ENCODE data around the gene PPP1R1B.

The PPP1R1B gene

DNA sequence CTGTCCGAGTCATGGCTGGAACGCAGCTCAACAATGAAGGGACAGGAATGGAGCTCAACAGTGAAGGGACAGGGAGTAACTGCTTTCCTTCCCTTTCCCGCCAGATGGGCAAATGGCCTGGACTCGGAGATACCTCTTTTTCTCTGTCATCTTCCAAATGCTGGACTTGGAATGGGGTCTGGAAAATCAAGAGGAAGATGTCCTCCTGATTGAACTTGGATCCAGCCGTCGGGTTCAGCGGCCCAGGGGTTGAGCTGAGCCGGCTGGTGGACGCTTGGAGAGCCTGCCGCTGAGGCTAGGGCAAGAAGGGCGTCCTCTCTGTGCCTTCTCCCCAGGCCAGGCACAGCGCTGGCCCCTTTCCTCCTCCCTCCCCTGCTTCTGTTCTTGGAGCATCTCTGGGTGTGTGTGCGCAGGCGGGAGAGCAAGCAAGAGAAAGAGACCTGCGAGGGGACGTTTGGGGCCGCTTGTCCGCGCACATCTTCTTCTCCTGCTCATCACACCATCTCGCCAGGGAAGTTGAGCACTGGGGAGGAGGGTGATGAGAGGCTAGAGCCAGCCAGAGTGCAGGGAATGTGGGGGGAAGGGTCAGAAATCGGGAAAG is 25.7 kb upstream of the PPP1R1B start:
- no peak for DNase-seq

DNA sequence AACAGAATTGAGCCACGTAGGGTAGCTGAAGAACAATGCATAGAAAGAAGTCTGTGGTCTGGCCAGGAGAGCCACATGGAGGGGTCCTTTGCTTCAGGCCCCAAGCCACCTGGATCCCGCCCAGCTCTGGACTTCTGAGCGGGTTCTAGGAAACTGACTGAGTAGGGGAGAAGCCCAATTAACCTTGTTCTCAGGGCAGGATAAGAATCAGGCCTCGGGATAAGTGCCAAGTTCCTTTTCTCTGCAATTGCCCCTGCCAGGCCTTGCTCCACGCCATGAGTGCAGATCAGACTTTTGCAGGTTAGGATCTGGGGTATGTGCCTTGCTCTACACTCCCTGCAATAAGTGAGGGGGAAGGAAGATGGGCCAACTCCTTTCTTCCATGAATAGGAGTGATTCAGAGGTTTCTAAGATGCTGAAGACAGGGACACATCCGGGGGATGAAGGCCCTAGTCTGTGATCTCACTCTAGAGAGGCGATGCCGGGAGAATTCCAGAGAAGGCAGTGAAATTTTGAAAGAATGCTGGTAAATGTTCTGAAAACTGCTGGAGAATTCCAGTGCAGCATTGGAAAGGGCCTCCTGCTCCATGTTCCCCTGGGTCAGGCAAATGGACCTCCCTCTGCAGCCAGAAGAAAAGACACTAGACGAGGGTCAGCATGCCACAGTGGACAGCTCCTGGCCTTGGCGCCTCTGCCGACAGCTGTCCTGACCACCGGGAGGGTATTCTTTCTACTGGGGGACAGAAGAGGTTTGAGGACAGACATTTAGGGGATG is 24.8 kb upstream of the PPP1R1B start:
- DNase-seq, result no peak

DNA sequence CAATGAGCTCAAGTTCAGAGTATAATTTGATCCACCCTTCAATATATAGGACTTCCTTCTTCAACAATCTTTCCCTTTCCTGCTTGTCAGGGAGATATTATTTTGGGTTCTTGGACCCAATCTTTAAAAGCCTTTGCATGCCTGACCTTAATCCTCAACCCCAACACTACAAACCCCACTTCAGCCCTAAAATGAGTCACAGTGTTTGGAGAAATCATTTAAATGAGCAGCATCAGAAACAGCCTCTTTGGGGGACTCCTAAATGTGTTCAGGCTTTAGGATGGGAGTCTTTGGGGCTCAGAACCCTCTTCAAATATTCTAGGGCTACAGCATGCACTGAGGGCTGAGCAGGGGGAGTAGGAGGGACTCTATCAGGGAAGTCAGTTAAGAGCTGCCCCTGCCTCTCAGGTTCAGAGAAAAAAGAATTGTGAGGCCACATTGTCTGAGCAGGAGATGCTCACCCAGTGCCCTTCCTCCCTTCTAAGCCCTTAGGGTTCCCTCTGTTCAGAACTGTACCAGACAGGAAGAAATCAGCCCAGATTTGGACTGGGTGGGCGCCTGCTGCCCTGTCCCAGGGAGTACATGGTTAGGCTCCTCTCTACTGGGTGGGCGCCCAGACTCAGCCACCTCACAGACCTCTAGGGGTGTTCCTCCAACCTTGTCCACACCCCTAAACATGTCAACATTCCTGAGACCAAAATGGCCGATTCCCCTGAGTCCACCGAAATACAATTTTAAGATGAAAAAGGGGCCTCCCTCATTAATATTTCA is 24.0 kb upstream of the PPP1R1B start:
- no peak for DNase-seq

DNA sequence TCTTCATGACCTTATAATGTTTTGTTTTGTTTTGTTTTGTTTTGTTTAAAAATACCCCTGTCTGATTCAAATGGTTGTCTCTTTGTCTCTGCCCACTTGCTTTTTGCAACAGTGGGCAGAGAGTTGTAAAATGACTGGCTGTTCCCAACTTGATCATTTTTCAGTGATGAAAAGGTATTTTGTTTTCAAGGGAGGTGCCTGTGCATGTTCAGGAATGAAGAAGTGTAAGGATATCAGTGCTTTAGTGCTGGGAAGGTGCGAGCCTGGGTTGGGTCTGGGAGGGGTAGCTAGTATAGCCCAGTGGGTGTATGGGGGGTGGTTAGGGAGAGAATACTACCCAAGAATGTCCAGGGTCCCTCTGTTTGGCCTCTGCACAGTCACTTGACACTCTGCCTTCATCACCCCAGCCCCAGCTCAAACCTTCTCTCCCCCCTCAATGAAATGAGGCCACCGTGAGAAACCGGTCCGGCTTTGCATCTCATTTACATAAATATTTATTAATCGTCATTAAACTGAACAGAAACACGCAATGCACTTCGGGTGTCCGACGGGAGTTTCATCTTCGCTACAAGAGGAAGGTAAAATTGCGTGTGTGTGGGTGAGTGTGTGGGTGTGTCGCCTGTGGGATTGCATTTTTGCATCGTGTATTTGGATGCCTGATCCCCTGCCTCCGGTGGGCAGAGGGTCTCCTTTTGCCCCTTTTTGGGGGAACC is 23.3 kb upstream of the PPP1R1B start:
- DNase-seq, result no peak

DNA sequence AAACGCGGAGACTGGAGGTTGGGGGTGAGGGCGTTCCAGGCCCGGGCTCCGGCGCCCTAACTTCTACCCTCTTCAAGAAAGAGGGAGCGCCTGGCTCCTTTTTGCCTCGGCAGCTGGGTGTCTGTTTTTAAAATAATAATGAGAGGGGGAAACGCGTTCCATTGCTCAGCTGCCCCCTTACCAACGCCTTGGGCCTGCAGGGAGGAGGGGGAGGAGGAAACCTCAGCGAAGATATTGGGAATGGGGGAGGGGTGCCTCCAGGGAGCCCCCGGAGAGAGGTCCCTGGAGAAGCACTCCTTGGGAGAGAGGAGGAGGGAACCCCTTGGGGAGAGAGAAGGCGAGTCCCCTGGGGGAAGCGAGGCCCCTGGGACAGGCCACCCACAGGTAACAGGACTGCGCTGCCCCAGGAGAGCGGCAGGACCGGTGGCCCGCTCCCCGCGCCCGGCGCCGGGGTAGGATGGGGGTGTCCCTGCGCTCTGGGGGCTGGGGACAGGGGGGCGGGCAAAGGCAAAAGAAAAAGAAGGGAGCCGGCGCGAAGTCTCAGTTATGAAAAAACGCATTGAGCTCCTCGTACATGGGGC is 21.8 kb upstream of the PPP1R1B start:
- no peak for DNase-seq

DNA sequence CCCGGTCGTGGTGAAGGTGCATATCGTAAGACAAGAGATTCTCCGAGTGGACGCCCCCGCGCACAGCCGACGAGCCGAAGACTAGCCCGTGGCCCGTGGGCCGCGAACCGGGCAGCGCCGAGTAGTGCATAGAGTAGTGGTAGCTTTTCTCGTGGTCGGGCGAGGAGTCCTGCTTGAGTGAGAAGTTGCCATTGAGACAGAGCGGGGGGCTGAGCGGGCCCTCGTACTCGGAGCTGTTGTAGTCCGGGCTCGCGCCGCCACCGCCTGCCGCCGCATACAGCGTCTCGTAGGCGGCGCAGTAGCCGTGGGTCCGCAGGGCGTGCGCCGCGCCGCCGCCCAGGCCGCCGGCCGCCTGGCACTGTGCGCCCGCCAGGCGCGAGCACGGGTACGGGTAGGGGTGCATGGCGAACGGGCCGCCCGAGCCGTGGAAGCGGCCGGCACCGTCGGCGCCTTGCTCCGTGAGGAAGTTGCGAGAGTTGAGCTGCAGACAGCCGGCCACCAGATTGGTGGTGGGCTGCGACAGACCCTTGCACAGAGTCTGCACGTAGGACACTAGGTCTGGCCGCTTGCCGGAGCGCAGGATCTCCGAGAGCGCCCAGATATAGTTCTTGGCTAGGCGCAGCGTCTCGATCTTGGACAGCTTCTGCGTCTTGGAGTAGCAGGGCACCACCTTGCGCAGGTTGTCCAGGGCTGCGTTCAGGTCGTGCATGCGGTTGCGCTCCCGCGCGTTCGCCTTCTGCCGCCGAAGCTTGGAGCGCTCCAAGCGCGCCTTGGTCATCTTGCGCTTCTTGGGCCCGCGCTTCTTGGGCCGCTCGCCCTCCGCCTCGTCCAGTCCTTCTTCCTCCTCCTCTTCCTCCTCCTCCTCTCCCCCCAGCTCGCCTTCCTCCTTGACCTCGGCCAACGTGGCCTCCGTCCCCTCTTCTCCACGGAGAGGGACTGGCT is 21.0 kb upstream of the PPP1R1B start:
- no peak for DNase-seq

DNA sequence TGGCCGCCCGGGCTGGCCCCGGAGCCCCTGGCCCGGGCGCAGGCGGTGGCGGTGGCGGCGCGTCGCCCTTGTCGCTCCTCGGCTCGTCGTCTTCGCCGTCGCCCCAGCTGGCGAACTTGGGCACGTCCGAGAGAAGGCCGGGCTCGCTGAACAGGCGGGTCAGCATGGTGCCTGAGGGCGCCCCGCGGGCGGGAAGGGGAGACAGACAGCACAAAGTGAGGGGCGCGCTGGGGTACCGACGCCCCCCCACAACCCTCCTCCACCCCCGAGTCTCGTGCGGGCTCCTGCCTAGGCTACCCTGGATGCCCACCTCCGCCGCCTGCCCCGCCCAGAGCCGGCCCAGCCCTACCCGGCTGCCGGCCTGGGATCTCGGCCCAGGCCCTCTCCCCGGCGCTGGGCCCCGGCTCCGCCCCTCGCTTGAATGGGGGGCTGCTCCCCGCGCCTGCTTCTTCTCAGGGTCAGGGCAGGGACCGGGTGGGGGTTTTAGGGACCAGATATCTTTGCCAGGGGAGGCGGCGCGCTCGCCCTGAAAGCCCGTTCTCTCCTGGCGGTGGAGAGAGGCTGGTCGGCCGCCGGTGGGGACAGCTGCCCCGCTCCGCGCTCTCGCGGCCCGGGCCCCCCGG is 20.2 kb upstream of the PPP1R1B start:
- no peak for DNase-seq

DNA sequence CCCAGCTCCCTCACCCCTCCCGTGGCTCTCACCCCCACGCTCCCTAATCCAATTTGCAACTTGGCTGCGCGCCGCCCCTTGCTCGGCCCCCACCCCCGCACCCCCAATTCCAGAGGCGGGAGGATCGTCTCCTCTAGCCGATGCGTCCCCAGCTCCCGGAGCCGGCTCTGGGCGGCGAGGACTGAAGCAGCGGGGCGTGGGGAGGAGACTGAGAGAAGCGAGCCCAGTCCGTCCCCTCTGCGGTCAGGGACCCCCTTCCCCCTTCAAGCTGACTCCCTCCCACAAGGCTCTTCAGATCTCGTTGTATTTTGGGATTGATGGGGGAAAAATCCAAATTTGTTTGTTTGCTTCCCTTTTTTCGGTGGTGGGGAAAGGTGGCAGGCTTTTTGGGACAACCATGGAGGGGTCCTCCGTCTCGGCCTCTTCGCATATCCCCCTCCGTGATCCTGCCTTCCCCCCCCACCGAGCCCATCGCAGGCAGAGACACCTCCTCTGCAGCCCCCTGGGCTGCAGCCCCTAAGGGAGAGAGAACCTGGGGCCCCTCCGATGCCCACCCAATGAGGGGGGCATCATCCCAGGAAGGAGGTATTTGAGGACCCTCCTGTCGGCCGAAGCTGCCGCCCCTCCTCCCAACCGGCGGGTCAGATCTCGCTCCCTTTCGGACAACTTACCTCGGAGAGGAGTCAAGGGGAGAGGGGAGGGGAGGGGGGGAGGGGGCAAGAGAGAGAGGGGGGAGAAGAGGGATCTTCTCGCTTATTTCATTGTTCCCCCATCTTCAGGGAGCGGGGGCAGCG is 19.5 kb upstream of the PPP1R1B start:
- DNase-seq, result no peak

DNA sequence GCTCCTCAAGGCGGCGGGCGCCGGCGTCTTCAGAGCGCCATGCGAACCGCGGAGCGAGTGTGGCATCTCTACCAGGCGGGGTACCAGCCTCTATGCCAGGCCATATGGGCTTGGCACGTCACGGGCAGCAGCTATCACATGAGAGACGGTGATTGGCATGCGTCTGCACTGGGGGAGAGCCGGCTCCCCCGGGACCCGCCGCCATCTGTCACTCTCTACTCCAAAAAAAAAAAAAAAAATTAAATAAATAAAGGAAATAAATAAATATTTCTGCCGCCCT is 19.0 kb upstream of the PPP1R1B start, which contains the start of gene NEUROD2:
Gene NEUROD2, minus strand, starts transcription at position 70 of the 280 bp plus-strand sequence. CDS start 1,321 bp downstream, outside the sequence.
- DNase-seq, result no peak

DNA sequence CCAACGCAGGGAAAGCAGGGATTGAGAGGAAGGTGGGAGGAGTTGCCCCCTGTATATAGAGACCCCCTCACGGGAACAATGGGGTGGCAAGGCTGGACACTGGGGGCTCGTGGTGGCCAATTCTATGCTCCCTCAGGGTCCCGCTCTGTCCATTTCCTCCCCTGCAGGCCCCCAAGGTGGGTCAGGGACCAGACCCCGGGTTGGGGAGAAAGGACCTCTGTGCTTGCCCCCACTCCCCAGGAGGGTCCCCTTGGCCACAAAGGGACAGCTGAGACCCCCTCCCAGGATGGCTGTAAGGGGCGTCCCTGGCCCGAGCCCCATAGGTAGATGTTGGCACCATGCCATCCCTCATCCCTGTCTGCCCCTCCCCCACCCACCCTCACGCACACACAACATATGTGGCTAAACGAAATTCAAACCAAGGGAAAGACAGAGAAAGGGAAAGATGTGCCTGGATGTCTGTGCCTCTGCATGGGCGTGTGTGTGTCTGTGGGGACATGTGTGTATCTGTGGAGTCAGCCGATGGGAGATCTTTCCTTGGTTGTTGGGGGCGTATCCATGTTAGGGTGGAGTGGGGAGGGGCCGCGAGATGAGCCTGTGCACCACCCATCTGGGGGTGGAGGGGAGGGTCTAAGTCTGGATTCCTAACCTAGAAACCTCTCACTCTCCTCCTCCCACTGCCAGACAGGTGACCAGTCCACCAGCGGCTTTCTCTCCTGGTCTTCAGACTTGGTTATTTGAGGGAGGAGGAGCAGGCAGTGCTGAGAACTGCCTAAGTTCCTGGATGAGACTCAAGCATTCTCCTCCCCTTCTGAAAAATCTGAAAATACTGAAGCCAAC is 18.4 kb upstream of the PPP1R1B start:
- DNase-seq, result no peak

DNA sequence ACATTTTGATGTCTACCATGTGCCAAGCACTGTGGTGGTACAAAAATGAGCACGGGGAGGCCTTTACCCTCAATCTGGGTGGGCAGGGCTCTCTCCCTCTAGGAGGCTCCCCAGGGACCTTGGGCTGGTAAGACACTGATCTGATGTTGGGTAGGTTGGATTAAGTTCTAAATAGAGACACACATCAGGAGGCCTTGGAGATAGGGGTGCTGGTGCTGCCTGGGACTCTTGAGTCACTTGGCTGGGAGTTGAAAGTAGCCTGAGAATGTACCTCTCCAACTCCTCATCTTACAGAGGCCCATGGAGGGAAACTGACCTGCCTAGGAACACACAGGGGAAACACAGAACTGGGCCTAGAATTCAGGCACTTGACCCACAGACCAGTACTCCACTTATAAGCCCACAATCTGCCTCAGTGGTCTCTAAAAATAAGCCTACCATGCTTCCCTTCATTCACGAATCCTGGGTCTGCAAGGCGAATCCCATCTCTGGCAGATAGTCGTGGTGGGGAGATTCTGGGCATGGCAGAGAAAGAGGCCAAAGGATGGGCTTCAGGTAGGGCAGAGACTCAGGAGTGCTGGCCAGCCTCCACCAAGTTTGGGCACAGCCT is 17.2 kb upstream of the PPP1R1B start:
- no peak for DNase-seq

DNA sequence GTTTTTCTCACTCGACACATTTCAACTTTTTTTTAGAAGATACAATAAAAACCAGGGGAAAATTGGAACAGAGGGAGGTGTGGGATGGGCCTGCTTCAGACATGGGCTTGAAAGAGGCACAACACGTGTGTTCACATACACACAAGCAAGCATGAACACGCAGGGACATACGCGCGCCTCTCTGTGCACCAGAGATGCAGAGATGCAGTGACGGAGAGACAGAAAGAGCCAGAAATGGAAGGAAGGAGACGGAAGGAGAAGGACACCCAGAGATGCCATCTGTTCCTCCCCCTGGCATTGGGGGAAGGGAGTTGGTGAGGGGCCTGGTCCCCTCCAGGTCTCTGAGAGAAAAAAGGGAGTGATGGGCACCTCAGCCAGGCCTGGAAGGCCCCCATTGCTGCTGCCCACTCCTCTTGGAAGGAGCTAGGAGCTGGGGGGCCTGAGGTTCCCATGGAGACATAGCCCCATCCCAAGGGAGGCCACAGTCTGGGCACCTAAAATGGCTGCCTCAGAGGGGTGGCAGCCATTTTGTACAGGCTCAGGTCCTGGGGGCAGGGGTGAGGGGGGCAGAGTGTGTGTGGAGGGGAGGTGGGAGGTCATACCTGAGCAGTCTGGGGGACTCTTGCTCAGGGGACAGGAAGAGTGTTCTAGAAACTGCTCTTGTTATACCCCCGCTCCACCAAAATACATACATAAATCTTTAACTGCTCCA is 15.2 kb upstream of the PPP1R1B start:
- DNase-seq, result no peak

DNA sequence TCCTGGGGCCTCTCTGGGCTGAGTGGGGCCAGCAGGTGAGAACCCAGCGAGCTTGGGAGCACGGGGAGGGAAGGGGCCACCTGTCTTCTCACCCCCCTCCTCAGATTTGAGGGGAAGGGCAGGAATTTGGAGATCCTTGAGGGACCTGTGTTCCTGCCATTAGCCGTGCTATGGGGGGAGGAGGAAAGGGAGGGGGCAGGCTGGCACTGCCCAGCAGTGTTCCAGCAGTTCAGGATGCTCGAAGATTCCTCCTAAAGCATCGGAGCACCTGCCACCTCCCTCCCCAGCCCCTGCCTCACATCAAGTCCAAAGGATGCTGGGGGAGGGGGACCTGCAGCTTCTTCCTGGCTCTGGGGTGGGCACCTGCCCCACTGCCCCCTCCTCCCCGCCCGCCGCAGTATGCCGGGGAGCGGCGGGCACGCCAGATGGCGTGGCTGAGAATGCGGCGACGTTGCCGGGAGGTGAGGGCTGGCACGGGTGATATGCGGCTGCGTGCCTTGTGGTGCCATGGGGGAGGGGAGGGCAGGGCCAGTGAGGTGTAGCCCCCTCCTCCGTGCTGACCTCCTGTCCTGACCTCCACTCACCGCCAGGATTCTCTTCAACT is 14.4 kb upstream of the PPP1R1B start:
- no peak for DNase-seq

DNA sequence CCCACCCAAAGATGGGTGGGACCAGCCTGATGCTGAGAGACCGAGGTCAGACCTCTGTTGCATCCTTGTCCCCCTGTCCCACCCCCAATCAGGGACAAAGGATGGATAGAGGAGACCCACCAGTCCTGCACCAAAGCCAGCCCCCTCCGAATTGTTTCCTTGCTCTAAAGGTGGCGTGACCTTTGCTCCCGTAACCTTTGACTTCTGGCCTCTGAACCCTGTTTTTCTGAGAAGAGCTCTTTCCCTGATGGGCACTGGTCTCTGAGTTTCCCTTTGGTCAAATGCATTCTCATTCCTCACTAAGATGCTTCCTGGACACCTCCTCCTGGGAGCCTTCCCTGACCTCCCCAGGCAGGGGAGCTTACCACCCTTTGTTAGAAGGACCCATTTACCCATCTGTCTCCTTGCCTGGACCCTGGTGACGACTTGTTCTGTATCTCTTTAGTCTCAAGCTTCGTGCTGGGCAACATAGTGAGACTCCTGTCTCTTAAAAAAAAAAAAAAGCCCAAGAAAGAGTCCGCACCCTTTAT is 13.8 kb upstream of the PPP1R1B start:
- DNase-seq, result no peak

DNA sequence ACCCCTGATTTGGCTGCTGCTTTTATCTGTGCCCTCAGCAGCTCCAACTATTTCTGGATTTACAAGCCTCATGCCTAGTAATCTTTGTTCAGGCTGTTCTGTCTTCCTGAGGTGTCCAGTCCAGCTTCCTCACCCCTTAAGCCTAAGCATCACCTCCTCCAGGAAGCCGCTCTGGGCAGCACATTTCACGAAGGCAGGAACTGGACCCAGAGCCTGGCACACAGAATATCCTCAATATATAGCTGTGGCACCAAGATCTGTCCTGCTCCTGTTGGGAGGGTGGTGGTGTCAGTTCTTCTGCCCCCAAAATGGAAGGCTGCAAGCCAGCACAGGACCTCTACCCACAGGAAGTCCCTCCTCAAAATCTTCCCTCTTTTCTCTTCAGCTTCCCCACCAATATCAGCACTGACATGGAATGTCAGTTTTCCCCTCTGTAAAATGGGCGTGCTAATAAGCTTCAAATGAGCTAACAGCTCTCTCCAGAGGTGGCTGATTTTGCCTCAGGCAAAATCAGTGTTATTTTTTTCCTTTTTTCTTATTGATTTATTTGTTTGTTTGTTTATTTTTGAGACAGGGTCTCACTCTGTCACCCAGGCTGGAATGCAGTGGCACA is 12.1 kb upstream of the PPP1R1B start:
- no peak for DNase-seq

DNA sequence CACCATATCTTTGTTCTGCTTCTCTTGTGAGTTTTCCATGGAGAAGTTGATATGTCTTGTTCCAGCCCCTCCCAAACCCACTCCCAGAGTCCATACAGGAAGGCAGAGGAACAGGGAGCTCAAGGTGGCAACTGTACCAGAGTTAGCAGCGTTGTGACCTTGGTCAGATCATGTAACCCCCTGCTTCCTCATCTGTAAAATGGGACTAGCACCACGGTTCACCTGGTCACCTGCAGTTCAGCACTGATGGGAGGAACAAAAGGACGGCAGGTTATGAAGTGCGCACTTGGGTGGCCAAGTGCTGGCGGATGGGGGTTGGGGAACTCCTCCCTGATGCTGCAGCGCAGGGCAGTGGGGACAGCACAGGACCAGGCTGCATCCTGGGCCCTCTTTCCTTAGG is 11.3 kb upstream of the PPP1R1B start:
- no peak for DNase-seq

DNA sequence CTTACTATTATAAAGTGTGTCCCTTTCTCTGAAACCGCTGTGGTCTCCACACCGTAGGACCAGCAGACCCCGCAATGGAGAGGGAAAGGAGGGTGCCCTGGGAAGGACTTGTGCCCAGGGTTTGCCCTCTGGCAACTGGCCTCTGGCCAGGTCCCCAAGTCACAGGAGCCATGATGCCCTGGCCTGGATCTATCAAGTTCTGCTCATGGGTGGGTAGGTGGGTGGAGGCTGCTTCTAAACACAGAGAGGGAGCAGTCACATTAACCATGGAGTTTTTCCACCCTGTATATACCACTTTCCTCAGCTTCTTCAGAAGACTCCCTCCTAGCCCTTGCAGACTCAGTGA is 9.7 kb upstream of the PPP1R1B start:
- DNase-seq, result no peak
